ENCODE data around the gene PDE6H. TPM values are rescaled to one million over a fixed set of nuclear protein-coding genes. Genes with fewer than 3 reads are reported as not detected.

PDE6H gene
- total RNA-seq, 4 donors from 2014 or later, result not detected

DNA sequence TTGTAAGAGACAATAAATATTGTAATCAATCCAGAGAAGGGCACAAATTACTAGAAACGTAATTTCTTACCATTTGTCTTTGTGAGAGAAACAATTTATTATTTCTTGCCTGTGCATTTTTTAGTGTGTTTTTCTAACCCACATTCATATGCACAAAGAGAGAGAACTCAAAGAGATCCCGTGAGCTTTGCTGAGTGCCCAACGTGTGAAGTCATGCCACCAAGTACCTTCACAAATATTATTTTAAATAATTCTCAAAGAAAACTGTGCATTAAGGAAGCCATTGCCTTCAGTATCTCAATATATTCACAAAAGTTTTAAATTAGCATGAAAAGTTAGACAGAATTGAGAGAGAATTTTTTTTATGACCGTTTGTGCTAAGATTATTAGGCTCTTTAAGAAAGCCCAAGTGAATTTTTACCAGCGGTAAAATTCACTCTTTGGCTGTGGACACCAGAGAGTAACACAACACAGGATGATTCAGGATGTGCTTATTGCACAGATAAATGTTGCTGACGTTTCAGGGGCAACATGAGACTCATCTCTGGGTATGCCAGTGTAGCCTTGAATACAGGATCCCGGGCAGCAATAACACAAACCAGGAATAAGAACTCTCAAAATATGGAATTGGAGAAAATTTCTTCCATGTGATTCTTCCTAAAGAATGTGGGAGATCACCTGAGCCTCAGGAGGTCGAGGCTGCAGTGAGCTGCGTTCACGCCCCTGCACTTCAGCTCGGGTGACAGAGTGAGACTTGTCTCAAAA is 14.3 kb upstream of the PDE6H start:
- H3K27me3 ChIP-seq, result no peaks in the 10 kb centered on the region
- peaks cover 3 to 19% of the 10 kb centered on the region in 2 donors for H3K4me1 ChIP-seq
- H3K4me3 ChIP-seq (replicated peaks in 1 of 3), result no peak overlapping the region
- peak overlapping the region; percentile 58 to 83 (median 68) for H3K27ac ChIP-seq
- no peaks in the 10 kb centered on the region for H3K36me3 ChIP-seq
- intact Hi-C loops (cut with DNase I), result no loop called here
- WGBS, 2 donors, result 72 to 74% methylated on average over 11 of the region's 11 CpGs
- TF ChIP-seq POLR2A (IDR thresholded peaks at IDR 0.05), result no peak
- TF ChIP-seq, protein P1, sequence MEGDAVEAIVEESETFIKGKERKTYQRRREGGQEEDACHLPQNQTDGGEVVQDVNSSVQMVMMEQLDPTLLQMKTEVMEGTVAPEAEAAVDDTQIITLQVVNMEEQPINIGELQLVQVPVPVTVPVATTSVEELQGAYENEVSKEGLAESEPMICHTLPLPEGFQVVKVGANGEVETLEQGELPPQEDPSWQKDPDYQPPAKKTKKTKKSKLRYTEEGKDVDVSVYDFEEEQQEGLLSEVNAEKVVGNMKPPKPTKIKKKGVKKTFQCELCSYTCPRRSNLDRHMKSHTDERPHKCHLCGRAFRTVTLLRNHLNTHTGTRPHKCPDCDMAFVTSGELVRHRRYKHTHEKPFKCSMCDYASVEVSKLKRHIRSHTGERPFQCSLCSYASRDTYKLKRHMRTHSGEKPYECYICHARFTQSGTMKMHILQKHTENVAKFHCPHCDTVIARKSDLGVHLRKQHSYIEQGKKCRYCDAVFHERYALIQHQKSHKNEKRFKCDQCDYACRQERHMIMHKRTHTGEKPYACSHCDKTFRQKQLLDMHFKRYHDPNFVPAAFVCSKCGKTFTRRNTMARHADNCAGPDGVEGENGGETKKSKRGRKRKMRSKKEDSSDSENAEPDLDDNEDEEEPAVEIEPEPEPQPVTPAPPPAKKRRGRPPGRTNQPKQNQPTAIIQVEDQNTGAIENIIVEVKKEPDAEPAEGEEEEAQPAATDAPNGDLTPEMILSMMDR (IDR thresholded peaks at IDR 0.05), result no peak
- H3K9me3 ChIP-seq, result no peaks in the 10 kb centered on the region
- no peak for DNase-seq

DNA sequence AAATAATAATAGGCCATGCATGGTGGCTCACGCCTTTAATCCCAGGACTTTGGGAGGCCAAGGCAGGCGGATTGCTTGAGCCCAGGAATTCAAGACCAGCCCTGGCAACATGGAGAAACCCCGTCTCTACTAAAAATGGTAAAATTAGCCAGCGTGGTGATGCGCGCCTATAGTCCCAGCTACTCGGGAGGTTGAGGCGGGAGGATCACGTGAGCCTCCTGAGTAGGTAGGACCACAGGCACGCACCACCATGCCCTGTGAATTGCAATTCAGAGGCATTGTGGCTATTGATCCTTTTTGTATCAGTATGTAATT is 13.8 kb upstream of the PDE6H start:
- WGBS, 2 donors, result 75 to 92% methylated on average over 10 of the region's 10 CpGs
- Histone ChIP-seq H3K36me3 (no peaks in the 10 kb centered on the region), H3K4me3 (replicated peaks in 1 of 3) (no peak overlapping the region), H3K4me1 (peaks cover 0 to 13% of the 10 kb centered on the region in 2 donors), H3K9me3 (no peaks in the 10 kb centered on the region), H3K27me3 (no peaks in the 10 kb centered on the region), H3K27ac (peak overlapping the region; percentile 58 to 83 (median 68))
- DNase-seq, result no peak
- TF ChIP-seq, protein P1 (IDR thresholded peaks at IDR 0.05), result no peak
- TF ChIP-seq POLR2A (IDR thresholded peaks at IDR 0.05), result no peak
- intact Hi-C loops (cut with DNase I), result no loop called here

DNA sequence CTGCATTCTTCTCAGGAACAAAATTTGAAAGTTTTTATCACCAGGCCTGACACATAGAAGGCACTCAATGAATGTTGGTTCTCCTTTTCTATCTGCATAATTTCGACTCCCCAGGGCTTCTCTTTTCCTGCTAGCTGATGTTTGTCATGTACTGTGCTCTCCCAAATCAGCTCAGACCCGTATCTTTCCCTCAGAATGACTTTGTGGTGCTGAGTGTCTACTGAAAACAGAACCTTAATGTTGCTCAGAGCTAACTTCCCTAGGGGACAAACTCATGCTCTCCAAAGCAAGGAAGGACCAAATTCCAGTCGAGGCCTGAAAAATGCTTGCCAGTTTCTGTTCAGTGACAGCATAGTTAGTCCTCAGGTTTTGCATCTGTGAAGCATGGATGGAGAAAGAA is 13.4 kb upstream of the PDE6H start:
- H3K36me3 ChIP-seq, result no peaks in the 10 kb centered on the region
- 60 to 64% methylated on average over 3 of the region's 3 CpGs for WGBS, 2 donors
- H3K4me3 ChIP-seq (replicated peaks in 1 of 3), result no peak overlapping the region
- no peaks in the 10 kb centered on the region for H3K27me3 ChIP-seq
- peaks cover 0 to 10% of the 10 kb centered on the region in 2 donors for H3K4me1 ChIP-seq
- DNase-seq, result no peak
- no peak for TF ChIP-seq POLR2A (IDR thresholded peaks at IDR 0.05)
- TF ChIP-seq, protein P1 (IDR thresholded peaks at IDR 0.05), result no peak
- no peaks in the 10 kb centered on the region for H3K9me3 ChIP-seq
- H3K27ac ChIP-seq, result peak overlapping the region; percentile 58 to 83 (median 68)
- intact Hi-C loops (cut with DNase I), result no loop called here

DNA sequence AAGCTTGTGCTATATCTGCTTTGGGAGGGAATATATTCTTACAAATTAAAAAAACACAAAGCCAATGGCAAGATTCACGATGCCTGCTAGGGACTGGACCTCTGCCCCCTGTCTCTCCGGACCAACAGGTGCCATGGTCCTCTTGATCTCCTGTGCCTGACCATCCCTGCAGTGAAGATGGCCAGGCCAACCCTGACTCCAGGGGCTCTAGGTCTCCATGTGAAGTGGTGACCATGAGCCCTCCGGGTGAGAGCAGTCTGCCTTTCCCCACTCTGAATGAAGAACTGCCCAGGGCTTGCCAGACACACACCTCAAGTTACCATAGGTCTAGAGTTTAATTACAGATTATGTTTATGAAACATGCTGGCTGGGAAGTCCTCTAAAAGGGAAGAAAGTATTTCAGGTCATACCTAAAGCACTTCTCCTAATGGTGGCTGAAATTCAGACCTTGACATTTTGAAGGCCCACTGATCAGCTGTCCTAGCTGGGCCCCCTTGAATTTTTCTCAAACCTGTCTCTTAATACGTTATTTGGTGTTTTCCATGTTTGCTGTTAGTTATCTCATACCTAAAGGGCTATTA is 12.8 kb upstream of the PDE6H start:
- 63 to 81% methylated on average over 3 to 4 of the region's 4 CpGs for WGBS, 2 donors
- no peaks in the 10 kb centered on the region for H3K27me3 ChIP-seq
- H3K4me3 ChIP-seq (replicated peaks in 1 of 3), result peak overlapping the region in 1 of 3 donors; percentile 22
- H3K36me3 ChIP-seq, result no peaks in the 10 kb centered on the region
- no peak for TF ChIP-seq POLR2A (IDR thresholded peaks at IDR 0.05)
- TF ChIP-seq, protein P1 (IDR thresholded peaks at IDR 0.05), result no peak
- intact Hi-C loops (cut with DNase I), result no loop called here
- H3K4me1 ChIP-seq, result peaks cover 0 to 7% of the 10 kb centered on the region in 2 donors
- H3K27ac ChIP-seq, result peak overlapping the region; percentile 58 to 83 (median 68)
- H3K9me3 ChIP-seq, result no peaks in the 10 kb centered on the region
- DNase-seq, result no peak
